OCI-LY1 (cell line): Measurements from ENCODE around the gene CRB2.

Experiments used
- EZH2 ChIP-seq: fragments of 200-600 bp; sonication (generic), shearing (Covaris generic); IDR thresholded peaks from 2 replicates; pipeline ENCODE4 v1.8.0; 2017; ENCODE audit warnings: borderline replicate concordance, mixed run types, mild to moderate bottlenecking, antibody characterized with exemption, low read length, moderate library complexity, mixed read lengths
- TF ChIP-seq, protein P1 (sequence below): fragments of 200-600 bp; sonication (generic), shearing (Covaris generic); IDR thresholded peaks from 2 replicates; pipeline ENCODE4 v1.5.1; 2017; ENCODE audit warnings: mild to moderate bottlenecking, antibody characterized with exemption, low read length, moderate library complexity, mixed read lengths

DNA sequence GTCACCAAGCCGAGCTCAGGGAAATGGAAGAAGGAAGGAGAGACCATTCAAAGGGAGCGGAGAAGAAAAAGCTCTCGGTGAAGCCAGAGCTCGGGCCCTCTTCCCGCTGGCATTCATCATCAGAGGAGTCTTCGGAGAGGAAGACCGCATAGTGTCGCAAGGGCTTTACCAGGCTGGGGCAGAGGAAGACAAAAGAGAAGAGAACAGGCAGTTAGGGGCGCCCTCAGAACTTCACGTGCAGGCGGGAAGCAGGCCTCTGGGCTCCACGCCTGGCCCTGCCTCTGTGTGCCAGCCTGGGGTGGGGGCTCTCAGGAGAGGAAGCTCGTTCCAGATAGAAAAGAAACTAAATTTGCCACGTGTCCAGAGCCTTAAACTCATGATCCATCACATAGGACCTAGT lies 31.7 kb downstream of the CRB2 start:
- TF ChIP-seq, protein P1, sequence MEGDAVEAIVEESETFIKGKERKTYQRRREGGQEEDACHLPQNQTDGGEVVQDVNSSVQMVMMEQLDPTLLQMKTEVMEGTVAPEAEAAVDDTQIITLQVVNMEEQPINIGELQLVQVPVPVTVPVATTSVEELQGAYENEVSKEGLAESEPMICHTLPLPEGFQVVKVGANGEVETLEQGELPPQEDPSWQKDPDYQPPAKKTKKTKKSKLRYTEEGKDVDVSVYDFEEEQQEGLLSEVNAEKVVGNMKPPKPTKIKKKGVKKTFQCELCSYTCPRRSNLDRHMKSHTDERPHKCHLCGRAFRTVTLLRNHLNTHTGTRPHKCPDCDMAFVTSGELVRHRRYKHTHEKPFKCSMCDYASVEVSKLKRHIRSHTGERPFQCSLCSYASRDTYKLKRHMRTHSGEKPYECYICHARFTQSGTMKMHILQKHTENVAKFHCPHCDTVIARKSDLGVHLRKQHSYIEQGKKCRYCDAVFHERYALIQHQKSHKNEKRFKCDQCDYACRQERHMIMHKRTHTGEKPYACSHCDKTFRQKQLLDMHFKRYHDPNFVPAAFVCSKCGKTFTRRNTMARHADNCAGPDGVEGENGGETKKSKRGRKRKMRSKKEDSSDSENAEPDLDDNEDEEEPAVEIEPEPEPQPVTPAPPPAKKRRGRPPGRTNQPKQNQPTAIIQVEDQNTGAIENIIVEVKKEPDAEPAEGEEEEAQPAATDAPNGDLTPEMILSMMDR = no peak
- TF ChIP-seq EZH2 = no peak
